Measurements from ENCODE around the gene SGTB. TPM values are rescaled to one million over a fixed set of nuclear protein-coding genes. Genes with fewer than 3 reads are reported as not detected.

SGTB gene
- 12.2 and 14.3 TPM in 2 replicates for total RNA-seq (2014; rRNA removed; shearing (Covaris generic))

- H3K27me3 ChIP-seq (replicated peaks) = no peaks in the 10 kb centered on the region
- peak within 1 kb of the TSS; percentile 89 for H3K4me3 ChIP-seq
- H3K27ac ChIP-seq = peak within 1 kb of the TSS; percentile 82
- H3K36me3 ChIP-seq = peaks cover 15% of the 10 kb centered on the region
- DNase-seq (ENCODE audit: low read depth in 1 of 2, low spot score in 2 of 2) = peak; percentile 68 to 85
- H3K9me3 ChIP-seq (replicated peaks) = no peaks in the 10 kb centered on the region
- H3K4me1 ChIP-seq (replicated peaks) = peaks cover 11% of the 10 kb centered on the region; the same call in 1 of the 2 replicates
Observed at GRCh38 chr5:65721720-65722574, at the start of gene SGTB, which contains the start of gene NLN. SGTB (minus strand) TSS chr5:65722109; CDS start chr5:65720807, 1,302 bp downstream. NLN (plus strand) TSS chr5:65722205; CDS start chr5:65722374, 169 bp downstream.

- H3K27me3 ChIP-seq (replicated peaks) = no peaks in the 10 kb centered on the region
- H3K4me1 ChIP-seq (replicated peaks) = peaks cover 47% of the 10 kb centered on the region
- no peak for DNase-seq (ENCODE audit: low read depth in 1 of 2, low spot score in 2 of 2)
- peaks cover 32% of the 10 kb centered on the region for H3K36me3 ChIP-seq
- H3K27ac ChIP-seq = no peak overlapping the region
- no peaks in the 10 kb centered on the region; the same call in 1 of the 2 replicates for H3K9me3 ChIP-seq (replicated peaks)
- H3K4me3 ChIP-seq = no peak overlapping the region
Observed at GRCh38 chr5:65771266-65771665, 49.4 kb upstream of the SGTB start.

GRCh38 chr5:65769539-65769938 is 47.6 kb upstream of the SGTB start:
- peak overlapping the region; percentile 60 for H3K27ac ChIP-seq
- H3K4me1 ChIP-seq (replicated peaks) = peaks cover 38% of the 10 kb centered on the region
- peaks cover 31% of the 10 kb centered on the region for H3K36me3 ChIP-seq
- H3K4me3 ChIP-seq = no peak overlapping the region
- H3K9me3 ChIP-seq (replicated peaks) = no peaks in the 10 kb centered on the region; the same call in 1 of the 2 replicates
- no peaks in the 10 kb centered on the region for H3K27me3 ChIP-seq (replicated peaks)
- DNase-seq (ENCODE audit: low read depth in 1 of 2, low spot score in 2 of 2) = peak; percentile 50 to 85

- Histone ChIP-seq H3K4me1 (replicated peaks) (peaks cover 33% of the 10 kb centered on the region), H3K27me3 (replicated peaks) (no peaks in the 10 kb centered on the region), H3K4me3 (no peak overlapping the region), H3K9me3 (replicated peaks) (no peaks in the 10 kb centered on the region; the same call in 1 of the 2 replicates), H3K36me3 (peaks cover 31% of the 10 kb centered on the region), H3K27ac (peak overlapping the region; percentile 60)
- DNase-seq (ENCODE audit: low read depth in 1 of 2, low spot score in 2 of 2) = no peak
Observed at GRCh38 chr5:65768723-65769346, 46.9 kb upstream of the SGTB start.

- Histone ChIP-seq H3K36me3 (peaks cover 38% of the 10 kb centered on the region), H3K27me3 (replicated peaks) (no peaks in the 10 kb centered on the region), H3K4me1 (replicated peaks) (peaks cover 30% of the 10 kb centered on the region), H3K4me3 (no peak overlapping the region), H3K9me3 (replicated peaks) (no peaks in the 10 kb centered on the region; the same call in 1 of the 2 replicates), H3K27ac (no peak overlapping the region)
- no peak for DNase-seq (ENCODE audit: low read depth in 1 of 2, low spot score in 2 of 2)
Observed at GRCh38 chr5:65767565-65767964, 45.7 kb upstream of the SGTB start.

- H3K27ac ChIP-seq = no peak overlapping the region
- peaks cover 41% of the 10 kb centered on the region for H3K36me3 ChIP-seq
- H3K9me3 ChIP-seq (replicated peaks) = no peaks in the 10 kb centered on the region; the same call in 1 of the 2 replicates
- DNase-seq (ENCODE audit: low read depth in 1 of 2, low spot score in 2 of 2) = no peak
- H3K4me3 ChIP-seq = no peak overlapping the region
- no peaks in the 10 kb centered on the region for H3K27me3 ChIP-seq (replicated peaks)
- peaks cover 30% of the 10 kb centered on the region for H3K4me1 ChIP-seq (replicated peaks)
Observed at GRCh38 chr5:65766781-65767180, 44.9 kb upstream of the SGTB start.

GRCh38 chr5:65766175-65766574 is 44.3 kb upstream of the SGTB start:
- no peaks in the 10 kb centered on the region; the same call in 1 of the 2 replicates for H3K9me3 ChIP-seq (replicated peaks)
- peaks cover 41% of the 10 kb centered on the region for H3K36me3 ChIP-seq
- H3K27me3 ChIP-seq (replicated peaks) = no peaks in the 10 kb centered on the region
- H3K27ac ChIP-seq = no peak overlapping the region
- no peak for DNase-seq (ENCODE audit: low read depth in 1 of 2, low spot score in 2 of 2)
- H3K4me1 ChIP-seq (replicated peaks) = peaks cover 28% of the 10 kb centered on the region
- H3K4me3 ChIP-seq = no peak overlapping the region

- no peak overlapping the region for H3K4me3 ChIP-seq
- no peak overlapping the region for H3K27ac ChIP-seq
- no peak for DNase-seq (ENCODE audit: low read depth in 1 of 2, low spot score in 2 of 2)
- peaks cover 44% of the 10 kb centered on the region for H3K36me3 ChIP-seq
- peaks cover 30% of the 10 kb centered on the region for H3K4me1 ChIP-seq (replicated peaks)
- H3K9me3 ChIP-seq (replicated peaks) = no peaks in the 10 kb centered on the region; the same call in 1 of the 2 replicates
- H3K27me3 ChIP-seq (replicated peaks) = no peaks in the 10 kb centered on the region
Observed at GRCh38 chr5:65765582-65765981, 43.7 kb upstream of the SGTB start.

GRCh38 chr5:65762234-65762633 is 40.3 kb upstream of the SGTB start:
- Histone ChIP-seq H3K27me3 (replicated peaks) (no peaks in the 10 kb centered on the region), H3K9me3 (replicated peaks) (no peaks in the 10 kb centered on the region; the same call in 1 of the 2 replicates), H3K4me3 (no peak overlapping the region), H3K36me3 (peaks cover 43% of the 10 kb centered on the region), H3K4me1 (replicated peaks) (peaks cover 13% of the 10 kb centered on the region), H3K27ac (no peak overlapping the region)
- no peak for DNase-seq (ENCODE audit: low read depth in 1 of 2, low spot score in 2 of 2)

GRCh38 chr5:65760504-65761275 is 38.8 kb upstream of the SGTB start:
- Histone ChIP-seq H3K4me3 (no peak overlapping the region), H3K4me1 (replicated peaks) (peaks cover 13% of the 10 kb centered on the region), H3K27ac (no peak overlapping the region), H3K9me3 (replicated peaks) (no peaks in the 10 kb centered on the region), H3K27me3 (replicated peaks) (no peaks in the 10 kb centered on the region), H3K36me3 (peaks cover 29% of the 10 kb centered on the region)
- DNase-seq (ENCODE audit: low read depth in 1 of 2, low spot score in 2 of 2) = peak in 1 of 2 experiments; percentile 33

GRCh38 chr5:65758546-65759144 is 36.7 kb upstream of the SGTB start:
- H3K4me1 ChIP-seq (replicated peaks) = peaks cover 13% of the 10 kb centered on the region
- H3K27me3 ChIP-seq (replicated peaks) = no peaks in the 10 kb centered on the region
- H3K4me3 ChIP-seq = no peak overlapping the region
- DNase-seq (ENCODE audit: low read depth in 1 of 2, low spot score in 2 of 2) = no peak
- H3K36me3 ChIP-seq = peaks cover 29% of the 10 kb centered on the region
- no peak overlapping the region for H3K27ac ChIP-seq
- no peaks in the 10 kb centered on the region for H3K9me3 ChIP-seq (replicated peaks)

GRCh38 chr5:65753189-65753588 is 31.3 kb upstream of the SGTB start:
- no peaks in the 10 kb centered on the region for H3K36me3 ChIP-seq
- H3K9me3 ChIP-seq (replicated peaks) = no peaks in the 10 kb centered on the region
- no peak overlapping the region for H3K27ac ChIP-seq
- no peaks in the 10 kb centered on the region for H3K27me3 ChIP-seq (replicated peaks)
- no peak for DNase-seq (ENCODE audit: low read depth in 1 of 2, low spot score in 2 of 2)
- H3K4me1 ChIP-seq (replicated peaks) = no peaks in the 10 kb centered on the region
- H3K4me3 ChIP-seq = no peak overlapping the region

- Histone ChIP-seq H3K27me3 (replicated peaks) (no peaks in the 10 kb centered on the region), H3K36me3 (no peaks in the 10 kb centered on the region), H3K4me1 (replicated peaks) (no peaks in the 10 kb centered on the region), H3K27ac (no peak overlapping the region), H3K4me3 (no peak overlapping the region), H3K9me3 (replicated peaks) (no peaks in the 10 kb centered on the region)
- DNase-seq (ENCODE audit: low read depth in 1 of 2, low spot score in 2 of 2) = no peak
Observed at GRCh38 chr5:65750938-65751337, 29.0 kb upstream of the SGTB start.
